OCI-M2 (cell line): ENCODE results near the gene AKR1B1.

ENCODE experiments used
- DNase-seq: peaks from one replicate; lab custom pipeline; 2025; ENCODE audit not compliant: unreplicated experiment; lab: John Stamatoyannopoulos, UW

The AKR1B1 gene

GRCh38 chr7:134446446-134446845 lies 12.5 kb downstream of the AKR1B1 start:
- DNase-seq: no peak

DNA sequence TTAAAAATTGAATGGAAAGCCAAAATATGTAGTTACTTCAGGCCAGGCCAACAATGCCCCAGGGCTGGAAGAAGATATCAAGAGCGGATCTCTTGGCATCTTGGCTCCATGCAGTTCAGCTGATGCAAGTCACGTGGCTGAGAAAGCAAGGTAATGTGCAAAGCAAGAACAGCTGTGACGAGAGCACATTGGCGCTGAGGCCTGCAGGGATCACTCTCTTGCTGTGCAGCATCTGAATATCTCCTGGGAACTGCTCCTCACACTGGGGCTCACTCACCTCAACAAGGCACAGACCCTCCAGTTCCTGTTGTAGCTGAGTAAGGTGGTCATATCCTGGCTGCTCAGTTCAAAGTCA lies 14.0 kb downstream of the AKR1B1 start:
- no peak for DNase-seq

- no peak for DNase-seq
These were observed 14.5 kb downstream of the AKR1B1 start for GRCh38 chr7:134444198-134444960.

- DNase-seq: no peak
These were observed 15.4 kb downstream of the AKR1B1 start for GRCh38 chr7:134443396-134444070.

- DNase-seq: no peak
These were observed 16.3 kb downstream of the AKR1B1 start for GRCh38 chr7:134442441-134443220.

- DNase-seq: no peak
These were observed 17.6 kb downstream of the AKR1B1 start for GRCh38 chr7:134441264-134441663.

GRCh38 chr7:134440476-134440875 lies 18.4 kb downstream of the AKR1B1 start:
- DNase-seq: no peak

DNA sequence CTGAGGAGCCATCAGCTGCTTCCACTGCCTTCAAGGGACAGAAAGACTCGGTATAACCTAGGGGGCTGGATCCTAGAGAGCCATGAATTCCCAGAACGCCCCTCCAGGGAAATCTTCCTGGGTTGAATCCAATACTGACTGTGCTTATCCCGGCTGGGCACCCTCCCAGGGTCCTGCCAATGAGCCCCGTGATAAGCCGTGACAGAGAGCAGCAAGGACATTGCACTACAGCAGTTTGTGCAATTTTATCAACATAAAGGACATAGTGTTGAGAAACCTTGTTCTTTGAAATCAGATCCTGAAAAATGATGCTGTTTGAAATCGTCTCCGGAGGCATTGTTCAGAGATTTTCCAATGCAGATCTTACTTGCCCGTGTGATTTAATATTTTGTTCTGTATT lies 18.8 kb downstream of the AKR1B1 start:
- DNase-seq: no peak

DNA sequence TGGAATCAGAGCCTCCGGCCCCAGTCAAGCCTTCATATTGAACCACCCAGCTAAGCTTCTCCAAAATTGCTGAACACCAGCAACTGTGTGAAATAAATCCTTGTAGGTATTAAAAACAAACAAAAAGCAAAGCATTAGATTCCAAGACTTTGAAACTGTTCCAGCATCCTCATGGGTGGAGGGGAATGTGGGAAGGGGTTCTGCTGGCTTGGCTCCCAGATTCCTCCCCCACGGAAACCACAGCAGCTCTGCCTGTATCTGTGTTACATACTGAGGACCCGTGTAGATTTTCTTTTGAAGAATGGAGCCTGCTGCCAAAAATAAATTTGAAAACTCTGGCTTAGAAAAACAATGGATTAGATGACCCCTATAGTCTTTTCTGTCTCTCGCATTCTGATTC lies 20.0 kb downstream of the AKR1B1 start:
- no peak for DNase-seq

GRCh38 chr7:134435161-134435920 lies 23.6 kb downstream of the AKR1B1 start:
- no peak for DNase-seq

DNA sequence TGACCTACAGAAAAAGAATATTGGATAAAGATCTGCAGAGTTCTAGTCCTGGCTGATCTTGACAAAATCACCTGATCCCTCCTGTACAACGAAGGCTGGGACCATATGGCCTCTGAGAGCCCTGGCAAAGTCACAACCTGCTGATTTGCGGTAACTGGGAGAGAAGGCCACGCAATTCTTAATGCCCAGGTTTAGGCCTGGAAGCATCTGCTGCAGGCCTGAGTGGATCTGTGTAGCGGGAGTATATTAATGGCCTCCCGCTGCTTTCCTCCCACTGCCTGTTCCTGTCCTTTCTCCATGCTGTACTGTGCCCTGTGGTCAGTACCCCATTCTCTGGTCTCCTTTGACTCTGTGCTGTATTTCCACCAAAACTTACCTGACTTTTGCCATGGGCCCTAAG lies 24.2 kb downstream of the AKR1B1 start:
- DNase-seq: no peak

- no peak for DNase-seq
These were observed 25.5 kb downstream of the AKR1B1 start for GRCh38 chr7:134433430-134433829.

- peak; percentile 98 for DNase-seq
These were observed 26.4 kb downstream of the AKR1B1 start for GRCh38 chr7:134432296-134433152.

DNA sequence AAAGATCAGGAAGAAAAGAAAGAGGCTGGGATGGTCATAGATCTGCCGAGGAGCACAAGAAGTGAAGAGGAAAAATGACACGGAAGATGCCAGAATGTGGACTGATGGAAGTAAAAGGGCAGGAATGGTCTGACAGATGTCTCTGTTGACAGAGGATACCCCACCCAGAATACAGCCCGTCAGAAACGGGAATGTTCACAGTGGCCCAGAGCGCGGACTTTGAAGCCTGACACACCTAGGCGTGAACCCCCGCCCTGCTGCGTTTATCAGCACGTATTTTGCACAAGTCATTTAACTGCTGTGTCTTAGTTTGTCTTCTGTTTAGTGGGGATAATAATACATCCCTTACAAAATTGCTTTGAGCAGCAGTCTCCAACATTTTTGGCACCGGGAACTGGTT lies 27.1 kb downstream of the AKR1B1 start:
- DNase-seq: no peak

DNA sequence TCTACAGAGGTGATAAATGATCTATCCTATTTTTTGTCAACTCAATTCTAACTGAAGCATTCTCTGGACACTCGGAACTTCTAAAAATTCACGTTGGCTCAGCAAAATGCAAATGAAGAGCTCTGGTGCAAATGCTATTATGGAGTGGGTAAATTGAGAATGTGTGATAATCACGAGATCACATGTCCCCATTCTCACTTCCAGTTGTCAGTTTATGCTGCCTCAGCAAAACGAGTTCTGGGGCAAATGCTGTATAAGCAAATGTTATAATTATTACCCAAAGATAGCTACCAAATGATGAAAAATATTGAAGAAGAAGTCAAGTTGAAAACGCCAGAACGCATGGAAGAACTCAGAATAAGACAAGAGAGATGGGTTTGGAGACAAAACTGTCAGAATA lies 29.4 kb downstream of the AKR1B1 start:
- DNase-seq: no peak

DNA sequence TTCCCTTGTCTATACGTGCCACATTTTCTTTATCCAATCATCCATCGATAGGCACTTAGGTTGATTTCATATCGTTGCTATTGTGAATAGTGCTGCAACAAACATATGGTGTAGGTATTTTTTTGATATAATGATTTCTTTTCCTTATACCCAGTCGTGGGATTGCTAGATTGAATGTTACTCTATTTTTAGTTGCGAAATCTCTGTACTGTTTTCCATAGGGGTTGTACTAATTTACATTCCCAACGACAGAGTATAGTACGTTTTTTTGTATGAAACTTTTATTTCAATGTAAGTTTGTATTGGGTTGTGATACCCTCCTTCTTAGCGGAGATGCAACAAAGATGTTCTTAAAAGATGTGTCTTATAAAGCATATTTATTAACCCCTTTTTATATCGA lies 30.0 kb downstream of the AKR1B1 start:
- no peak for DNase-seq

DNA sequence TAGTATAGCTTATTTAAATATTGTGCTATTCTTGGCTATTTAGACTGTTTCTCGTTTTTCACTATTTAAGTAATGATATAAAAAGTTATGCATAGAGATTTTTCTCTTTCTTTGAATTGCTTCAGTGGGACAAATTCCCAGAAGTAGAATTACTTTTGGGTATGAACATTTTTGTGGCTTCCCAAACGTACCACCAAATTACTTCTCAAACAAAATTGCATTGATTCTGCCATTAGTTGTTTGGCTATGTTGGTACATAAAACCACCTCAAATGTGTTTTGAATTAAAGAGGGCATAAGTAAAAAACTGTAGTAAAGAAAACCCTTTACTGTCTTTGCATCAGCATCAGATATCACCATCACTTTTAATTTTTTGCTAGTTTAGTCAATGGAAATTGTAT lies 31.0 kb downstream of the AKR1B1 start:
- no peak for DNase-seq

DNA sequence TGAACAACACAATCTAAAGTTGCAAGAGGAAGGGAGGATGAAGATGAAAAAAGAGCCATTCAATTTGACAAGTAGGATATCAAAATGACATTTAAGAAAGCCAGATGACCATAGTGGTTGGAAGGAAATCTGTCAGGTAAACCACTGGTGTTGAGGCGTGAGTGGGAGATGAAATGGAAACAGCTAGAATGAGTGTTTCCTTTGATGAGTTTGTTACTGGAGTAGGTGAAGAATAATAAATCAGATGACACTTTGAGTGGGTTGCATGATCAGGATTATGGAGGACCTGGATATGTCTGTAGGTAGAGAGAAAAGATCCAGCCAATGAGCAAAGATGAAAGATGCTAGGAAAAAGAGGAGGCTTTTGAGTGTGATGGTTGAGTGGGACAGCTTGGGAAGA lies 33.1 kb downstream of the AKR1B1 start:
- no peak for DNase-seq

DNA sequence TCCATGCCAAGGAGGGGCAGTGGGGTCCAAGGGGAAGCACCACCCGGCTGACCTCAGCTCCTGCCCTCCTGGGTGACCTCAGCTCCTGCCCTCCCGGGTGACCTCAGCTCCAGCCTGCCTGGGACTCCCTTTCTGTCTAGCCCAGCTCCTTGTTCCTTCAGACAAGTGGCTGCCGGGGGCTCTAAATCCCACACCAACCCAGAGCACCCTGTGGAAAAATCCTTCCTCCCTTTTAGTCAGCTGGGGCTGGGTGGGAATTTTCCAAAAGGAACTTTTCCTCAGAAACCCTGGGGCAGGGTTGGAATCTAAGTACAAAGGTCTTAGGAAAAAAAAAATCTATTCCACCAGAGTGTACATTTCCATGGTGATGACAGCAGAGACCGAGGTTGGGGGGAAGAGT lies 36.3 kb downstream of the AKR1B1 start:
- DNase-seq: no peak

GRCh38 chr7:134422008-134422407 lies 36.9 kb downstream of the AKR1B1 start:
- no peak for DNase-seq
